OCI-LY1 (cell line): ENCODE measurements around the gene PARD3B.

Experiments used
- H2AFZ ChIP-seq: fragments of 200-600 bp; sonication (generic), shearing (Covaris generic); 2 replicates; pipeline ENCODE4 v1.6.0; 2014; ENCODE audit warnings: antibody characterized with exemption, mild to moderate bottlenecking, low read length
- H3F3A ChIP-seq: fragments of 200-600 bp; sonication (generic), shearing (Covaris generic); 2 replicates; pipeline ENCODE4 v1.6.0; 2014; ENCODE audit warnings: mild to moderate bottlenecking, antibody characterized with exemption, low read length, moderate library complexity; ENCODE audit not compliant: insufficient read depth
- H3K27ac ChIP-seq: fragments of 200-600 bp; sonication (generic); 2 replicates; pipeline ENCODE4 v1.5.1; 2014; ENCODE audit warnings: low read length, mixed run types, mild to moderate bottlenecking, low read depth; ENCODE audit not compliant: poor library complexity, severe bottlenecking
- H3K27me3 ChIP-seq: fragments of 200-600 bp; sonication (generic); 2 replicates; pipeline ENCODE4 v1.6.0; 2014; ENCODE audit warnings: antibody characterized with exemption, mild to moderate bottlenecking, low read length, moderate library complexity; ENCODE audit not compliant: insufficient read depth
- H3K36me3 ChIP-seq: fragments of 200-600 bp; sonication (generic); 2 replicates; pipeline ENCODE4 v1.6.1; 2014; ENCODE audit warnings: mild to moderate bottlenecking, antibody characterized with exemption, low read length, moderate library complexity, mixed read lengths; ENCODE audit not compliant: insufficient read depth
- H3K4me1 ChIP-seq: fragments of 200-600 bp; sonication (generic); 2 replicates; pipeline ENCODE4 v1.5.1; 2014; ENCODE audit warnings: mild to moderate bottlenecking, low read length, moderate library complexity; ENCODE audit not compliant: insufficient read depth, severe bottlenecking
- H3K4me2 ChIP-seq: fragments of 200-600 bp; sonication (generic), shearing (Covaris generic); 2 replicates; pipeline ENCODE4 v1.6.1; 2014; ENCODE audit warnings: low read length
- H3K4me3 ChIP-seq: fragments of 200-600 bp; sonication (generic); 2 replicates; pipeline ENCODE4 v1.5.1; 2014; ENCODE audit warnings: low read length, low read depth, mild to moderate bottlenecking, mixed read lengths; ENCODE audit not compliant: poor library complexity, severe bottlenecking
- H3K79me2 ChIP-seq: fragments of 200-600 bp; shearing (Covaris generic); 2 replicates; pipeline ENCODE4 v1.6.1; 2016; ENCODE audit warnings: mixed run types, low read length, mixed read lengths; ENCODE audit not compliant: insufficient read depth
- H3K9ac ChIP-seq: fragments of 200-600 bp; sonication (generic), shearing (Covaris generic); 2 replicates; pipeline ENCODE4 v1.6.1; 2014; ENCODE audit warnings: mild to moderate bottlenecking, low read length, mixed read lengths
- H3K9me2 ChIP-seq: fragments of 200-600 bp; sonication (generic), shearing (Covaris generic); 2 replicates; pipeline ENCODE4 v1.6.1; 2014; ENCODE audit warnings: low read depth, mild to moderate bottlenecking, low read length, mixed read lengths
- H3K9me3 ChIP-seq: fragments of 200-600 bp; shearing (Covaris generic); 2 replicates; pipeline ENCODE4 v1.6.1; 2014; ENCODE audit warnings: low read length, mixed read lengths
- H4K20me1 ChIP-seq: fragments of 200-600 bp; sonication (generic), shearing (Covaris generic); 2 replicates; pipeline ENCODE4 v1.6.0; 2016; ENCODE audit warnings: mild to moderate bottlenecking, low read length; ENCODE audit not compliant: insufficient read depth
- CTCF ChIP-seq: fragments of 200-600 bp; sonication (generic), shearing (Covaris generic); IDR thresholded peaks from 2 replicates; pipeline ENCODE4 v1.5.1; 2017; ENCODE audit warnings: mild to moderate bottlenecking, antibody characterized with exemption, low read length, moderate library complexity, mixed read lengths
- EZH2 ChIP-seq: fragments of 200-600 bp; sonication (generic), shearing (Covaris generic); IDR thresholded peaks from 2 replicates; pipeline ENCODE4 v1.8.0; 2017; ENCODE audit warnings: borderline replicate concordance, mixed run types, mild to moderate bottlenecking, antibody characterized with exemption, low read length, moderate library complexity, mixed read lengths

The PARD3B gene

GRCh38 chr2:205273627-205274026 lies 728.4 kb downstream of the PARD3B start:
- H2AFZ ChIP-seq = no peak overlapping the region
- H3K27me3 ChIP-seq = no peaks in the 10 kb centered on the region
- no peaks in the 10 kb centered on the region for H3K9me3 ChIP-seq
- no peaks in the 10 kb centered on the region for H3F3A ChIP-seq
- H3K36me3 ChIP-seq = no peaks in the 10 kb centered on the region
- no peak overlapping the region for H3K27ac ChIP-seq
- H3K4me3 ChIP-seq = no peak overlapping the region
- H3K4me1 ChIP-seq = no peaks in the 10 kb centered on the region
- no peak overlapping the region for H3K9ac ChIP-seq
- H4K20me1 ChIP-seq = no peaks in the 10 kb centered on the region
- H3K9me2 ChIP-seq = no peaks in the 10 kb centered on the region
- no peak for TF ChIP-seq EZH2
- TF ChIP-seq CTCF = no peak
- H3K79me2 ChIP-seq = no peaks in the 10 kb centered on the region
- H3K4me2 ChIP-seq = no peak overlapping the region

- no peaks in the 10 kb centered on the region for H3K79me2 ChIP-seq
- H3K9me3 ChIP-seq = no peaks in the 10 kb centered on the region
- H3K4me1 ChIP-seq = no peaks in the 10 kb centered on the region
- no peak overlapping the region for H3K27ac ChIP-seq
- no peaks in the 10 kb centered on the region for H4K20me1 ChIP-seq
- no peaks in the 10 kb centered on the region for H3K9me2 ChIP-seq
- no peaks in the 10 kb centered on the region for H3F3A ChIP-seq
- no peak overlapping the region for H3K4me3 ChIP-seq
- no peaks in the 10 kb centered on the region for H3K36me3 ChIP-seq
- H2AFZ ChIP-seq = no peak overlapping the region
- no peak for TF ChIP-seq EZH2
- no peak for TF ChIP-seq CTCF
- H3K9ac ChIP-seq = no peak overlapping the region
- no peaks in the 10 kb centered on the region for H3K27me3 ChIP-seq
- H3K4me2 ChIP-seq = no peak overlapping the region
These were observed 729.5 kb downstream of the PARD3B start for GRCh38 chr2:205274801-205275200.

DNA sequence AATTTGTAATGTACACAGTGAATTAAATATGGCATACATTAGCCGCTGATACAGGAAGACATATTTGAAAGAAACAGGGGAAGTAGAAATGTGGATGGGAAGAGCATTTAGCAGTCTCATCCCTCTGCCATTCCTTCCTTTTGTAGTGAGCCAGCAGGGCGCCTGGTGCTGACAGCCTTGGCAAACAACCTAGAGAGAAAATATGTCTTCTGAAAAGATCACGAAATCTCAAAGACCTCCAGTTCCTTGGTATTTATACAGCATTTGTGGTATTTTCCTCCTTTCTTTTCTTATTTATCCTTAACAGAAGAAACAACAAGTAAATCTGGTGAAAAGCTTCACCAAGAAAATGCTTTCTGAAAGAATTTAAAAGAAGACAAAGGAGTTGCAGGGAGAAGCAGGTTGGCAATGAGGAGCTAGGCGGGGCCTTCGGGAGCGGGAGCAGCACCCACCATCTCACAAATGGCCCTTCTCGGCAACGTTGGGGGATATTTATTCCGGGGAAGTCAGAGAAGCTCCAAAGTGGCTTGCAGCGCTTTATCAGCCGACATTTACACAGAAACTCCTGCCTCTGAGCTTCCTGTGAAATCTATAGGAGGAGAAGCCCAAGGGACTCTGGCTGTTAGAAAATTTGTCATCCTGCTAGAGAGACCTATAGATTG lies 731.0 kb downstream of the PARD3B start:
- Histone ChIP-seq H3K4me3 (no peak overlapping the region), H3K4me1 (no peaks in the 10 kb centered on the region), H3K27ac (no peak overlapping the region), H3F3A (no peaks in the 10 kb centered on the region), H3K9ac (no peak overlapping the region), H3K79me2 (no peaks in the 10 kb centered on the region), H3K9me2 (no peaks in the 10 kb centered on the region), H3K36me3 (no peaks in the 10 kb centered on the region), H2AFZ (no peak overlapping the region), H3K27me3 (no peaks in the 10 kb centered on the region; the same call in 1 of the 2 replicates), H3K9me3 (no peaks in the 10 kb centered on the region), H4K20me1 (no peaks in the 10 kb centered on the region), H3K4me2 (no peak overlapping the region)
- TF ChIP-seq CTCF (no peak), EZH2 (no peak)
